ENCODE results near the gene OR6K2.

Gene OR6K2

DNA sequence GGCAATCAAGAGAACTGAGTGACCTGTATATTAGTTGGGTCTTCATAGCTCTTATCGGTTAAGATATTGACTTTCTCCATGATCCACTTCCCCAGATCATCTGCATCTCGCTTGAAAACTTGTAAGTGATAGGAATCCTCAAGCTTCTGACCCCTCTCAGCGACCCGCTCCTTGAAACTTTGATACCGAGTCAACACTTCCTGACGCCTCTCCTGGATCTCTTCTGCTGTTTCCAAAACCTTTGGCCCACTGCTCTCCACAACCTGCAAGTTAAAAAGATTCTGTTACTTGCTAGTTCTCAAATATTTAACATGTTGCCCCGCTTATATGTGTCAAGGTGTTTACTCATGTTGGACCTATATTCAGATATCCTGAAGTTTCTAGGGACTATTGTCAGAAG is 15.4 kb downstream of the OR6K2 start:
- no peak for DNase-seq

DNA sequence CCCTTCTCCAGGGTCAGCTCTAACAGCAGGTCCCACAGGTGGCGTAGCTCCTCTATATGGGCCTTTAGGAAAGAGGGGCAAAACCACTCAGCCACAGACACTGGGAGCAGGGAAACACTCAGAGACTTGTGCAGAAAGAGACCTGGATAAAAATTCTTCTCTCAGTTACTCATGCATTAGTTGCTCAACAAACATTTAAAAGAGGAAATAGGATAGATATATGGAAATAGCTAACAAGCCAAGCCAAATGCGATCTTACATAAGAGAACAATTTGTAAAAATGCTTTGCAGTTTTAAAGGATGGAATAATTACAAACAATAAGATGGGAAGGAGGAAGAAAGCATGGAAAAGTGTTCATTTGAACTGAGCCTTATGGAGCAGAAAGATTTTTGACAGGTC is 18.8 kb downstream of the OR6K2 start:
- no peak for DNase-seq

DNA sequence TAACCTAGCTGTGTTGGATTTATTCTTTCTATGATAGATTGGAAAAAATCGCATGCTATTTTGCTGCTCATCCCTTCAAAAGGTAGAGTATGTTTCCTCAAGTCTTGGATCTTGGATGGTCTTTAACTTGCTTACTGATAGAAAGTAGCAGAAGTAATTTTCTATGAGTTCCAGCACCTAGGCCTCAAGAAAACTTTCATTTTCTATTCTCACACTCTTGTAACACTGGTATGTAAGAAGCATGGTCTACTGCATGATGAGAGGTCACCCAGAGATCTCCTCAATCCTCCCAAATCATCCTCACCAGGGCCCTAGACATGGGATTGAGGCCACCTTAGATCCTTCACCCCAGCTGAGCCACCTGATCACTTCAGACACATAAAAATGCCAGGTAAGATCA is 21.2 kb downstream of the OR6K2 start:
- DNase-seq: no peak

DNA sequence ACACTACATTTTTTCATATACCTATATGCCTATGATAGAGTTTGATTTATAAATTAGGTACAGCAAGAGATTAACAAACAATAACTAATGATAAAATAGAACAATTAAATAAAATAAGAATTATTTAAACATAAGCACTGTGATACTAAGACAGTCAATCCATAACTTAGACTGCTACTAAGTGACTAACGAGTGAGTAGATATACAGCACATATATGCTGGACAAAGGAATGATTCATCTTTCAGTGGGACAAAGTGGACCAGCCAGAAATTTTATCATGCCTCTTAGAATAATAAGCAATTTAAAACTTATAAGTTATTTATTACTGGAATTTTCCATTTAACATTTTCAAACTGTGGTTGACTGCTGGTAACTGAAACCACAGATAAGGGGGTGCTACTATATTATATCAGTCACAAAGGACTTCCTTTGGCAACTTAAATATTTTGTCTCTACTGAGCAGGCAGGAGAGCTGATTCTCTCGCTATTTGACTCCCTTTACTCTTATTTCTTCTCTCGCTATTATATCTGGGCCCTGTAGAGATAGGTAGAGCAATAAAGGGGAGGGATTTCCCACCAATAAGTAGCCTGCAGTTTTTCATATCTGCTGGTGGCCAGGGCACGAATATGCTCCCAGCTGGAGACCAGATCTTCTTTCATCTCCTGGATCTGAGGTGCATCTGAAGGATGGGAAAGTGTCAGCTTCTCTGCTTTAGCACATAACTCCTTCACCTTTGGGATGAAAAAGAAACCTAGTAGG is 24.7 kb downstream of the OR6K2 start:
- no peak for DNase-seq

DNA sequence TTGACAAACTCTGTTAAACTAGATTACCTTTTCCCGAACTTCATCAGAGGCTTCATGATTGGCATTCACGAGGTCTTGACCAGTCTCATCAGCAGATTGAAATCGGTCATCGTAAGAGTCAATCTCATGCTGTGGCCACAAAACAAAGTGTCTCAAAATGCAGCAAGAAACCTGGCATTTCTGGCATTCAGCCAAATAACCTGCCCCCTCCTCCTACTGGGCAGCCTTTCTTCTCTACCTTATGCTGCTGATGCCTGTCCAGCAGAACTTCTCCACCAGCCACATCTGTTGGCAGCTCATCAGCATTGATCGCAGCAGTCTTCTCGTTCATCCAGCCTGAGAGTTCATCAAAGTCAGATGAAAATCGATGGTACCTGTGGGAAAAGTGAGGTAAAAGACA is 26.1 kb downstream of the OR6K2 start:
- DNase-seq: no peak

DNA sequence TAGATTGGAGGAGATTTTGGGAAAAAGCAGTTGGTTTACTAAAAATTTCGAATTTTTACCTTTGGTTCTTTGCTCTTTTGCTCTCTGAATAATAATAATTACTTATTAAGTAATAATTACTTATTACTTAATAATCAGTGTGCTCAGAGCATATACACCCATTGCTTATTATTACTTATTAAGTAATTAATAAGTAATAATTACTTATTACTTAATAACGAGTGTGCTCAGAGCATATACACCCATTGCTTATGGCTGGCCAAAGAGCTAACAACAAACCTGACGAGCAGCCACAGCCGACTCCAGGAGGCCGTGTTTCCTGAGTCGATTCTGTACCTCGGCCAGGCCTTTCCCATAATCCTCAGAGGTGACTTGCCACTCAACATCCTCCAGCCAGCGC is 34.4 kb downstream of the OR6K2 start:
- no peak for DNase-seq

DNA sequence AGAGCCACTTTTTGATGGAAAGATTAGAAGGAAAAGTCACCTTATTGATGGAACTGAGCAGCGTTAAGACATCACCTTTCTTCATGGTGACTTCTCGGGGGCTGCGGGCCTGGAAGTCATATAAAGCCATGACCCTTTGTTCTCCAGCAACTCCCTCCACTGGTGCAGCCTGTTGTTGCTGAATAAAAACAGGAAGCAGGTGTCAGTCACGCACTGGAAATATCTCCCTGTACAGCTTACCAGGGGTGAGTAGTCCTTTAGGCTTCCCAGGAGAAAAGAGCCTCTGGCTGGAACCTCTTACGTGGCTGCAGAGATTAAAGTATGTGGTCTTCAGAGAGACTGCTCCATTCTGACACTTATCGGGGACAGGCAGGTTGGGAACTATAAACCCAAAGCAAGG is 45.9 kb downstream of the OR6K2 start:
- DNase-seq: peak; percentile 92

DNA sequence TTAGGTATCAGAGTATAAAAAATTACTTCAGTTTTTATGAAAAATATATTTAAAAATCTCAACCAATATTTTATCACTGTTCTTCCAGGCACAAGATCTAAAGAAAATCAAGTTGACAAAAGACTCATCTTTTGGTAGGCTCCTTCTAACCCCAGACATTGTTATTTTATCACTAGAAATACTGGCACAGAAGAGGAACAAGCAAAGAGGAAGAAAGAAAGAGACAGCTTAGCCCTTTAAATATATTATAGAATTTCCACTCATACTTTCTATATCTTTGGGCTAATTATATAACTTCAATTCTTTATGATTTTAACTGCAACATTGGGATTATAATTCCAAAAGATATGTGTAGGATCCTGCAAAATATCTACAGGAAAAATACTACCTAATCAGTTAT is 46.4 kb downstream of the OR6K2 start:
- no peak for DNase-seq

DNA sequence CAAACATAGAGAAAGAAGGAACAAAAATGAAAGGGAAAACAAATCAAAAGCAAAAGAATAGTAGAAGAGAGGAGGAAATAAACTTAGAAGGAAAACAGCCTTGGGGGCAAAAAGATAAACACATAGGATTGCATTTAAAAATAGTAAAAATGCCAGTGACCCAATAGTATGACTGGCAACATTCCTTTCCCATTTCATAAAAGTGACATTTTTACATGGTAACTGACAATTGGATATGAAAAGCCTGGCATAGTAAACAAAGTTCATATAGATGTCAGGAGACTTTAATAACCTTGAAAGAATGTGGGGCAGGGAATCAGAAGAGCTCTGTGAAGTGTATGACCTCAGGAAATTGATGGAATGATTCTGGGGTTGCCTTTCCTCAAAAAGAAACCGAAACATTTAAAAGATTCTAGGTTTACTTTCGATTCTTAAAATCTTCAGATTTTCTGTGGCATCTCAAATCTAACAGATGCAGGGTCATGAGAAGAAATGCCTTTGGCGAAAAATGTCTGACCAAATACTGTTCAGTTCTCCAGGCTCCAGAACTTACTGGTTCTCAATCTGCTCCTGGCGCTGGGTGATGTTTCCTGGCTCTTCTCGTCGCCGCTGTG is 47.6 kb downstream of the OR6K2 start:
- no peak for DNase-seq

Data from DMS153 (cell line).